Fibroblast of the conjunctiva (primary cell): ENCODE results near the gene MVB12B.

Source experiments
- DNase-seq: peaks from one replicate; pipeline ENCODE4 v3.0.0-alpha.2; 2010; ENCODE audit warnings: low read depth

The MVB12B gene

DNA sequence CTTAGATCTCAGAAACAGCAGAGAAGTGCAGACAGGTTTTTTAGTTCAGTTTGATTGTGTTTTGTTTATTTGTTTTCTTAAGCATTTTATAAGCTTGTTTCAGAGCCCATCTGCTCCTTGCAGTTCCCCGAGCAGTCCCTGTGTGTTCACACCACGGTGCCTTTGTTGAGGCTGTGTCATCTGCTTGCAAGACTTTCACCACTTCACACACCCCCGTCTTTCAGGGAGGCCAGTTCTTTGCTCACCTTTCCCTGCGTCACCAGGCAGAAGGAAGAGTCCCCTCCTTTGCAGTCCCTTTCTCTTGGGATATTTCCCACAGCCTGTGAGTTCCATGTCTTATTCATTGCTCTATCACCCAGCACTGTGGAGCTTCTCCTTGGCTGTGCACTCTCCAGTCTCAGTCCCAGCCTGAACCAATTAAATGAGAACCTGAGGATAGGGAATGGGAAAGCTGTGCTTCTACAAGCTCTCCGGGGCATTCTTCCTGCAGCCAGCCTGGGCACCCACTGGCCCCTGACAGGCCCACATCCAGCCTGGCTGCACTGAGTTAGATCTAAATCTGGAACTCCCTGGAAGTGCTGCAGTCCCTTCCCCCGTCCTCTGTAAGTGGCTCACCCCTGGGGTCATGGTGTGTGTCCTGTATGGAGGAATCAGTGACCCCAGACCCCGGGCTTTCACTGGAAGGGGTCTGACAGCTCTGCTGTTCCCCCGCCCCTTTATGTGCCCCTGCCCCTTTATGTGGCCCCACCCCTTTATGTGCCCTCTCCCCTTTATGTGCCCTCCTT lies 5.5 kb downstream of the MVB12B start:
- no peak for DNase-seq

DNA sequence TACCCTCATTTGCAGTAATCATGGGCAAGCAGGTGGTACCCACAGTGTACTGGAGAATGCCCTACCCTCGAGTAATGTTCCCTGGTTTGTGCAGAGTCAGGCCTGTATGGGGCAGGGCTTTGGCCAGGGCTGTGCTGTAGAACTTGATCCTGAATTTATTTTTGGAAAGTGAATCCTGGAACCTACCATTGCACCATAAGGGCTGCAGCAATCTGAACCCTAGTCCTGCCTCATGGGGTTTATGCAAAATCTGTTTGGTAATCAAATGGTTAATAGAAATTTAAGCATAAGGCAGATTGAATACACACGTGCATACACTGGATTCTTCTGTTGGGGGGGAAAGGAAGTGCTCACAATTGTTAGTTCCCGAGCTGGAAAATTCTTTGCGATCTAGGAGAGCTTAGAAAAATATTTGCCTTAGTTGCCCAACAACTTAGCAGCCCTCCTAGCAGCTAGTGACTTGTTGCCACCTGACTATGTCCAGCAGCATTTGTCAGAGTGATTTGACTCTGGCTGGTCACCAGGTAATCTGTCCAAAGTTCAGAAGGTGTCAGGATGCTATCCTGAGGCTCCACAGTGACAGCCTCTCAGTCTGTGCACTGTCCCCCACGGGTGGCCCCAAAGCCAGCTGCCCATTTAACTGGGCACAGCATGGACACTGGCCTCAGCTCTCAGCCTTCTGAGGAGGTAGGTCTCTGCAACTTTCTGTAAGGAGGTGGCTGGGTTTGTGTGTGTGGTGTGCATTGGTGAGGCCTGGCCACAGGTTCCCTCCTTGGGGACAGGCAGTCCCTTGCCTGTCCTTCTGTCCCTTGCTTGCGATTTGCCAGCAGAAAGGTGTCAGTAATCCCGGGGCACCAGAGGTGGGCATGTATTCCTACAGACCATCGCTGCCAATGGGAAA lies 8.3 kb downstream of the MVB12B start:
- DNase-seq: no peak

DNA sequence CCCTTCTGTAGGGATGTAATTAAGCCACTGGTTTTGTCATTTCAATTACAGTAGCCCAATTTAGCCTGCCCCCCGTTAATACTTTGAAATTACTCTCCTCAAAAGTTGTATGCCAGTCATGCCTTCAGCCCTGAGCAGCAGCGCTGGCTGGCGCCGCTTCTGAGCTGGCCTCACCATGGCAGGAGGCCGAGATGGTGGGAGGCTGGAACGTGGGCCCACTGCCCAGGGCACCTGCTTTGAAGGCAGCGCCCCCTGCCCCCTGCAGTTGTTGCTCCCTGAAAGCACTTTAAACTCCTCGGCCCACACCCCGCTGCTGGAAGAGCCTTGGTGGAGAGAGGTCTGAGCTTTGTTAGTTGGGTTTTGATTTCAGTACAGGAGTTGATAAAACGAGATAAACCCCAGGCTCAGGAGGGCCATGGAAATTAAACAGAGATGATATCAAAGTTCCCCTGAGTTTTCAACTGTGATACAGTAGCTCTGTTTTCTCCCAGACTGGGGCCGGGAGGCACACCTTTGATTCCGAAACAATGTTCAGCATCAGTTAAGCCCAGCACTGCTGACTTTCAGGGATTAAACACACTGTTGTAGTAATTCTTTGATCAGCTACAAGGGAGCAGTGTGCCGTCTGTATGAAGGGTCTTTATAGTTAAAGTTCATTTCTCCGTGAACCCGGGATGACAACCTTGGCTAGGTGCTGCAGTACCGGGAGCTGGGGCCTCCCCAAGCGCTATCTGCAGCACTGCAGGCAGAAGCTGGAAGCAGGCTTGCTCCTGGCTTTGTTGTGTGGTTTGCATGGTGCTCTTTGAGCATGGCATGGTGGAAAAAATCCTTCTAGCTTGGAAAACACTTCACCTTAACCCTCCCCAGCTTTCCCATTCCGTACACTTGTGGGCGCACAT lies 9.5 kb downstream of the MVB12B start:
- DNase-seq: no peak

DNA sequence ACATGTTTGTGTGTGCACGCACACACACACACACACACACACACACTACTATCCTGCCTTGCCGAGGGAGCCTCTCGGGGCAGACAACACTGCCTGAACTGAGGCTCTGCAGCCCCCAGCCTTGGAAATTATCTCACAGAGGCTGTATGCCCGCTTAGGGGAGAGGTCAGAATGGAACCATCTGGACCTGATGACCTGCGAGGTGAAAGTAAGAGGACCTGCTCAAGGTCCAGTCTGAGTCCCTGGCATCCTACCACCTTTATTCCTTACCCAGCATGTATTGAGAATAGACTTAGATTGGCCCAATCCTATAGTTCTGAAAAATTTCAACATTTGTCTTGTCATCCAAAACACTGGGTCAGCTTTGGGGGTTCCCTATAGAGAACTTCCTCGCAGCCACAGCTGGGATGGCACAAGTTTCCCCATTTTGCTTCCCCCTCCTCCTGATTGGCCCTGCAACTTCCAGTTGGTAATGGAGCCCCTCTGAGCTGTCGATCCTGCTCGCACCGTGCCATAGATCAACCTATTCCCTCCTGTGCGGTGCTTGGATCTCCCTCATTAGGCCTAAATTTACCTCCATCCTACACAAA lies 10.2 kb downstream of the MVB12B start:
- no peak for DNase-seq

DNA sequence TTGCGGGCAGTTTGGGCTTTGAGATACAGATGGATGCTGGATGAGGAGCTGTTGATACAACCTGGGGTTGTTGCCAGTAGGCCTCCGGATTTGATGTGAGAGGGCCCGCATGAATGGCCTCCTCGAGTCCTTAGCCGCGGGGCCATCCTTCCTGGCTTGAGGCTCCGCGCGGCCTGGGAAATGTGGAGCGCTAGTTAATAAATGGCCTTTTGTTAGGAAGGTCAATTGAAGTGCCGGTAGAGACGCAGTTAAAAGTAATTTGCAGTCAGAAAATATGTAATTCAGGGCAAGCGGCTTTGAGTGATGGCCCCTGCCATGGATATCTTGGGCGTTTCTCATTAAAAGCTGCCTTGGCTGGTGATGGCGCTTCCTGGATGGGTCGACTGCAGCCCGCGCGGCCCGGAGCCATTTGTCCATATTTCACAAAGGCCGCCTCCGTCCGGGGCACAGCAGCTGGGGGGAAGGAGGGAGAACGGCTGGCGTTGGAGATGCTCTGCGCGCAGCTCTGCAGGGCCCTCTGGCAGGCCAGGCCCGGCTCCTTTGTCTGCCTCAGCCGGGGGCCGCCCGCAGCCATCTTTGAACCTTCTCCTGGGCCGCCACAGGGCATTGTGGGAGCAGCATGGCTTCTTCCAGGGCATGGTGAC lies 11.2 kb downstream of the MVB12B start:
- DNase-seq: no peak

DNA sequence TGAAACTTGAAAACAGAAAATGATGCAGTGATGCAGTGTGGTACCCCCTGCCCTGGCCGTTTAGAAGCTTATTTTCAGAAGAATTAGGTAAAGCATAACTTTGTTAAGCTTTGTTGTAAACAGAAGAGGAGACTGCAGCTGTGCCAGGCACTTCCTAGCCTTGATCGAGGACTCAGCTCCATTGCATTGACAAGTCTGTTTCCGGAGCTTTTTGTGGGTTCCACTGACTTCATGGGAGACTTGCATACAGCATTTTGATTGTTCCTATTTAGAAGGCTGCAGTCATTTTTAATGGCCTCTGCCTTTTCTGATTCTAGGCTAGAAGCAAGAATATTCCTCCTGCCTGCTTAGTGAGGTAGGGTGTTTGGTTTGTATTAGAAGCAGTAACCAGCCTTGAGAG lies 12.3 kb downstream of the MVB12B start:
- DNase-seq: no peak

DNA sequence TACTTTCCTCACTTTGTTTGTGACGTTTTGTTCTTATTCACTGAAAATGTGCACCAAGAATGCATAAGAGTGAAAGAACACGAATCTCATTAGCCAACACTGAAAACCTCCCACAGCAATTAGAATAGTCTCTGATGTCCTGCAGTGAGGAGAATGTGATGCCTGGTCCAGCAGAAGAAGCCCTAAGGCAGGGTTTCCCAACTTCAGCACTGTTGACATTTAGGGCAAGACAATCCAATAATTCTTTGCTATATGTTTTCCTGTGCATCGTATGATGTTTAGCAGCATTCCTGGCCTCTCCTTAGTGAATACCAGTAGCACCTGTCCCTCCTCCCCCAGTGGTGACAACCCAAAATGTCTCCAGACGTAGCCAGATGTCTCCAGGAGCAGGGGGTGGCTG lies 14.8 kb downstream of the MVB12B start:
- no peak for DNase-seq

DNA sequence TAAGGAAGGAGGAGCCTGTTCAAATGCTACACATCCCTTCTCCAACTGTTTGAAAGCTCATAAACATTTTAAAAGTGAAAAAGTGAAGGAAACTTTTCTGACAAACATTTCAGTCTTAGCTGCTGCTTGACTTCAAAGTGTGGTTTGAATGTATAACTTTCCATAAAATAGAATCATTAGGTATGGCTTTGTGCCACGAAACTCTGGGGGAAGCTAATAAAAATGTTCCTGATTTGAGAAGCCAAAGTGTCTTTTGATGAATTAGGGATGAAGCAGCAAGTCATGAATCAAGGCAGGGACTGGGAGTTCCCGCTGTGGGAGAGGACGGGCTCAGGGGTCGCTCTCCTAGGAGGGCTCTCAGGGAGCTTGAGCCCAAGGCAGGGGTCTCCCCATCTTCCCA lies 15.3 kb downstream of the MVB12B start:
- no peak for DNase-seq

DNA sequence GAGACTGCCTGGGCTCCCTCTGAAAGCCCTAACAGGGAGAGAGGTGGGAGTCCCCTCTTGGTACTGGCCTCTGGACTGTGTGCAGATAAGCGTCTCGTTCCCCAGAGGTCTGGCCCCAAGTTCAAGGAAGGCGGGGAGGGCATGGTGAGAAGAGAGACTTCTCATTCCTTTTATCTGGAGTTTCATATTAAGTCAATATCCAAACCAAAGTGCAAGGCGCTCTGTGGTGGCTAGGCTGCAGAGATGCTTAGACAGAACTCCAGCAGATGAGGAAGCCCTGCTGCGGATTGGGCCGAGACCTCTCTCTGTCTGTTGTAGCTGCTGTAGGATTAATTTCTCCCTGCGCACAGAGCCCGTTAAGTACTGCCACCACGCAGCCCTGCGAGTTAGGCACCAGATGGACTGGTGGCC lies 16.0 kb downstream of the MVB12B start:
- DNase-seq: no peak

DNA sequence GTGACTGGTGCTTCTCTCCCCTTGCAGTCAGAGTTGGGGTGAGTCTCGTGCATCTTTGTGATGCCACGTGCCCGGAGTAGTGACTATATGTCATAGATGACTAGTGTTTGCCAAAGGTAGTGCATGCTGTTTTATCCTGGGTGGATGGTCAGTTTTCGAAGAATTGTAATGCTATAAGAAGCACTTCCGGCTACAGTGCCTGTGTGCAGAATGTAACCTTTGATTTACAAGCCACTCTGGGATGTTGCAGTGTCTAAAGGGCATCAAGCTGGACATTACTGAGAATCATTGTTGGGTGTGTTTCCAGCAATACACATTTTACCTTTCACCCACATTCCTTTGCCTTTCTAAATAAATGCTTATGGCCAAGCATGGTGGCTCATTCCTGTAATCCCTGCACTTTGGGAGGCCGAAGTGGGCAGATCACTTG lies 16.7 kb downstream of the MVB12B start:
- DNase-seq: no peak

DNA sequence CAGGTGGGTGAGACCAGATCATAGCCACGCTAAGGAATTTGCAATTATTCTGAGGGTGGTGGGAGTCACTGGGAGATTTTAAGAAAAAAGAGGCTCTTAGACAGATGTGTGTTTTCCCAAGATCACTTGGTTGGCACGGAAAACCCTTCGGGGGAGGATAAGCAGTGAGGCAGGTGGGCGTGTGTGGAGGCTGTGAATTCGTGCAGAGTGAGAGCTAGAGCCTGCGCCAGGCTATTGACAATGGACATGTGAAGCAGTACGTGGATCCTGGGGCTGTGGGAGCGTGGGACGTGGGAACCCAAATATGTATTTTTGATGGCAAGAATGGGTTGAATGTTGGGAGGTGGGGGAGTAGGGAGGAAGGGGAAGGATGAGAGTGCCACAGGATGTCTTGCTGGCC lies 19.4 kb downstream of the MVB12B start:
- no peak for DNase-seq

DNA sequence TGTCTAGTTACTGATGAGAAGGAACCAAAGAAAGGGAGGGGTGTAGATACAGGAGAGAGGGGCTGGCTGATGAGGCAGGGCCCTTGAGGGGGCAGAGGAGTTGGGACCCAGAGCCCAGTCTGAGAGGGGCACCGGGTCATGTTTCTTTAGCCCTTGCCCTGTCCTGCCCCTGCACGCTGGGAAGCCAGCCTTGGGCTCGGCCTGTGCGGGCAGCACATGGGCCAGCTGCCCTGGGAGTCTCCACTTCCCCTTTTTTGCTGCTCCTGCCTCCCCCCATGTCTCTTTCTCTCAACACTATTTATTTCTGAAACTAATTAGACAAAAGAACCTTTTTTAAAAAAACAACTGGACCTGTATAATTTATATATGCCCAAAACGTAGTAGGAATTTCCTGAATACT lies 20.5 kb downstream of the MVB12B start:
- DNase-seq: no peak

DNA sequence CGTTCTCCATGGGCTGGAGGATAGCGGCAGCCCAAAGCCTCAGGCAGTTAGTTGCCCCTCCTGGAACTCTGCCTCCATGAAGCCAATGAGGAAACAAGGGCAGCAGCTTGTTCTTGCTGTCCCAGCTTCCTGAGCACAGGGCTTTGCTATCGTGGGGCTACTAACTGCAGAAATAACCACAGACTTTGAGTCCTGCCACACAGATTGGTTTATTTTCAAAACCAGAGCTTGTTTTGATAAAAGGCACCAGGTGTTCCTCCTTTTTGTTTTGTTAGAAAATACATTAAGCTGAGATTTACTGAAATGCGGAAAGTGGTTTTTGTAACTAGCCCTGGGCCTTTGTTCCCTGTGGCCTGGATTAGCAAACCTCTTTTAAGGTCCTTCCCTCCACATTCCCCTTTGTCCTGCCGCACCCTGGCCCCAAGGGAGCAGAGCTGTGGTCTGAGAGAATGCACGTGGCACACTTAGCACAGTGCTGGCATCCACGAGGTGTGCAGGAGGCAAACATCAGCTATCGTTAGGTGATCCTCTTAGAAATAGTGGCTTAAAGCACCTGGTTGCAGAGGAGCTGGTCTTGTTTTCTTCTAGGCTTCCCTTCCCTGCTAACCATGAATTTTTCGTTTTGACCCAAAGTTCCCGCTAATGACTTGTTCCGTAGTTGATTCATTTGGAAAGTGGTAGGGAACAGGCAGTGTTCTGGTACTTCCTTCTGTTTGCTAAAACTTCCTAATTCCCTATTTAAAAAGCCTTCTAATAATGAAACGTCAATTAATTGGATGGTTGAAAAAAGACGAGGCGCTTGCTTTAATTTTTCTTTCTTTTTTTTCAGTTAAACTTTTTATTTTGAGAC lies 21.5 kb downstream of the MVB12B start:
- DNase-seq: no peak

DNA sequence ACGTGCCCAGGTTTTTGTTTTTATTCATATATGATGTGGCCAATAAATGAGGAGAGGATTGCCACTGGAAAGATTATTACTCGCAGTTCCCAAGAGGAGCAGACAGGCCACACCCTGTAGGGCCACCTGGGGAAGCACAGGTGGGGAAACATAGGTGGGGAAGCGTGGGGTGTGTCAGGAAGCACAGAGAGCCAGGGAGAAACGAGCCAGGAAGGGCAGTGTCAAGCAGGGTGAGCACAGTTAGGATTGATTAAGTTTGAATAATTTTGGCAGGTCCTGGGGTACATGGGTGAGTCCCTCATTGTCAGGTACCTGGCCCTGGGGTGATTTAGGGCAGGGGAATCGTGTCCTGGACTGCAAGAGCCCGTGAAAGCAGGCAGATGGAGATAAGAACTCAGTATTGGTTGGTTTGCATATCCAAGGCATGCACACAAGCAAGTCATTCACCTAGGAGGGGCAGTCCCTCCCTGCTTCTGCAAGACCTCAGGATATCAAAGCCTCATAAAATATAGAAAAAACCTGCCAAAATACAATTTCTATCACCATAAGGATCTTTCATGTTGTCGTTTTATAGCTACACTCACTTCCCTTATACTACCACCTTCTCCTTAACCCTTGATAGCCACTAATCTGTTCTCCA lies 22.4 kb downstream of the MVB12B start:
- DNase-seq: no peak

DNA sequence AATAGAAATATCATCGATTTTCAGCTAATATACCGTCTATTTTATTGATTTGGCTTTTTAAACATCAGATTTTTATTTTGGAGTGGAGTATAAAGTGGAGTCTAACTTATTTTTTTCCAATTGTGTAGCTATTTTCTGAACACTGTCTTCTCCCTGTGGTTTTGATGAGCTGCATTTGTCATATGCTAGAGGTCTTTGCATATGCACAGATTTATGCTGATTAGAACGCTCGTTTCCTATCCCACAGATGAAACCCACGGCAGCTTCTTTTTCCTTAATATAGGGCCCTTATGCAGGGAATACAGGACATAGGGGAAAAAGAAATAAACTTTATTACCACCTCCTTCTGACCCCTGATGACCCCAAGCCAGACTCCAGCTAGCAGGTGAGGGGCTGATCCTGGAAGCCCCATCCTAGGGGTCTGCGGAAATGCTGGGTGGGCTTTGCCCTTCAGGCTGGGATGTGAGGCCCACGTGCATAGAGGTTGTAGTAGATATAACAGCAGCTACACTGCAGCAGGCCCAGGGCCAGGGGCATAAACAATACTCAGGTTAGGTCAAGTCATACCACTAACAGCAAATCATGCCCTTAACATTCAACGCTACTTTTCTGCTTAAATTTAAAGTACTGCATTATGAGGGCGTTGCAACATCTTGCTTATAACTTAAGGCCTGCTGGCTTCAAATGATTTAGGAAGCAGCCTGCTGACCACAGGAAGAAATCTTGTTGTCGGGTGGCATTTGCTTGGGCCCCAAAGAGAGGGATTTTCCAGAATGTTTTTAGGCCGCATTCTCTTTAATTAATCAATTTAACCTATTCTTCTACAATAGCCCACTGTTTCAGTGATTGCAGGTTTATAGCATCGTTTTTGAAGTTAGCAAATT lies 28.5 kb downstream of the MVB12B start:
- DNase-seq: no peak

DNA sequence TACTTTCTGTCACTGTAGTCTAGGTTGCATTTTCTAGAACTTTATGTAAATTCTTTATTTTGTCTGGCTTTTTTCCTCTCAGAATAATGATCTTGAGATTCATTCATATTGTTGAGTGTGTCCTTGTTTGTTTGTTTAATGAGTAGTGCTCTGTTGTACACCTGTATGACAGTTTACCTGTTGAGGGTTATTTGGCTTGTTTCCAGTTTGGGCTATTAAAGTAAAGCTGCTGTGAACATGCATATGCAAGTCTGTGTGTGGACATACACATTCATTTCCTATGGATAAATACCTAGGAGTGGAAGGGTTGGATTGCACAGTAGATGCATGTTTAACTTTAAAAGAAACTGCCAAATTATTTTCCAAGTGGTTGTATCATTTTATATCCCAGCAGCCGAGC lies 30.4 kb downstream of the MVB12B start:
- DNase-seq: no peak

DNA sequence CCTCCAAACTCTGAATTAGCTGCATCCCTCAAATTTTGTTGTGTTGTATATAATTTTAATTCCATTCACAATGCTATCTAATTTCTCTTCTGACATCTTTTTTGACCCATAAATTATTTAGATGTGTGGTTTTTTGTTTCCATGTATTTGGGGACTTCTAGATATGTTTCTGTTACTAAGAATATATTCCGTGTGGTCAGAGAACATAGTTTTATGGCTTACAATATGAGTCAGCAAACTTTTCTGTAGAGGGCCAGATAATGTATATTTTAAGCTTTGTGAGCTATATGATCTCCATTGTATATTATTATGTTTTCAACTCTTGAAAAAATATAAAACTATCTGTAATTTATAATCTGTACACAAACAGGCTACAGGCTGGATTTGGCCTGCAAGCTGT lies 33.4 kb downstream of the MVB12B start:
- no peak for DNase-seq

DNA sequence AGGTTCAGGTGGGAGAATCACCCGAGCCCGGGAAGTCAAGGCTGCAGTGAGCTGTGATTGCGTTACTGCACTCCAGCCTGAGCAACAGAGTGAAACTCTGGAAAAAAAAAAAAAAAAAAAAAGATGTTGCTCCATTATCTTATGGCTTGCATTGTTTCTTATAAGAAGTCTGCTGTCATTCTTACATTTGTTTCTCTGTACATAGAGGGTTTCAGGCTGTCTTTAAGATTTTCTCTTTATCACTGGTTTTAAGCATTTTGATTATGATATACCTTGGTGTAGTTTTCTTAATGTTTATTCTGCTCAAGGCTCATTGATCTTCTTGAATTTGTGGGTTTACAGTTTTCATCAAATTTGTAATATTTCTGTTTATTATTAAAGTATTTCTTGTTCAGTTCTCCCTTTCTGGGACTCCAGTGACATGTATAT lies 35.2 kb downstream of the MVB12B start:
- no peak for DNase-seq

DNA sequence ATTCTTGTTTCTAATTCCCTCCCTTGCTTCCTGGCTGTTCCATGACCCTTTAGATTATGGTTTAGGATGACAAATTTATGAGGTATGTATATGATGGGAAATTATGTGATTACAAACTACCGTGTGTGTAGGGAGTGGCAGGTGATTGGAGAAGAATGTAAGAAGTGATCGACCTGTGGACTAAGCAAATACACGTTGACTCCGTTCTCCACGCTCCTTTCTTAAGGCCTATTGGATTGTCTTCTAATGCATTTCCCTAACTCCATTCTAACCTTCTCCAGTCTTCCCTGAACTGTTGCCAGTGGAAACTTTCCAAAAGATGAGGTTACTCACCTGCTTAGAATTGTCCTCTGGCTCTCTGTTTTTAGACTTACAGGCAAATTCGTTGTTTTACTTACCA lies 36.6 kb downstream of the MVB12B start:
- DNase-seq: no peak
